ENCODE data around the gene NFIA.

- TF ChIP-seq, protein P1, sequence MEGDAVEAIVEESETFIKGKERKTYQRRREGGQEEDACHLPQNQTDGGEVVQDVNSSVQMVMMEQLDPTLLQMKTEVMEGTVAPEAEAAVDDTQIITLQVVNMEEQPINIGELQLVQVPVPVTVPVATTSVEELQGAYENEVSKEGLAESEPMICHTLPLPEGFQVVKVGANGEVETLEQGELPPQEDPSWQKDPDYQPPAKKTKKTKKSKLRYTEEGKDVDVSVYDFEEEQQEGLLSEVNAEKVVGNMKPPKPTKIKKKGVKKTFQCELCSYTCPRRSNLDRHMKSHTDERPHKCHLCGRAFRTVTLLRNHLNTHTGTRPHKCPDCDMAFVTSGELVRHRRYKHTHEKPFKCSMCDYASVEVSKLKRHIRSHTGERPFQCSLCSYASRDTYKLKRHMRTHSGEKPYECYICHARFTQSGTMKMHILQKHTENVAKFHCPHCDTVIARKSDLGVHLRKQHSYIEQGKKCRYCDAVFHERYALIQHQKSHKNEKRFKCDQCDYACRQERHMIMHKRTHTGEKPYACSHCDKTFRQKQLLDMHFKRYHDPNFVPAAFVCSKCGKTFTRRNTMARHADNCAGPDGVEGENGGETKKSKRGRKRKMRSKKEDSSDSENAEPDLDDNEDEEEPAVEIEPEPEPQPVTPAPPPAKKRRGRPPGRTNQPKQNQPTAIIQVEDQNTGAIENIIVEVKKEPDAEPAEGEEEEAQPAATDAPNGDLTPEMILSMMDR (optimal IDR thresholded peaks at IDR 0.05 in 1 of 3, IDR thresholded peaks at IDR 0.05 in 1 of 3, conservative IDR thresholded peaks at IDR 0.05 in 1 of 3; ENCODE audit: extremely low read depth in 1 of 3, insufficient read depth in 2 of 3, low read length in 3 of 3) = no peak
- TF ChIP-seq EZH2 (IDR thresholded peaks at IDR 0.05; ENCODE audit: low read length) = no peak
These were observed 218.5 kb downstream of the NFIA start for GRCh38 chr1:61300899-61301298.
